HepG2 (cell line): Measurements from ENCODE around the gene ATE1. TPM values are rescaled to one million over a fixed set of nuclear protein-coding genes. Genes with fewer than 3 reads are reported as not detected.

ENCODE experiments used
- ATF4 ChIP-seq, 2 experiments: fragments of 450-650 bp in 1 of 2; sonication (generic) in 1 of 2; formaldehyde crosslinking; IDR thresholded peaks; 2 replicates each; pipeline versions ENCODE4 v1.5.0 to v1.8.0; 2020 to 2022; ENCODE audit warnings: mild to moderate bottlenecking in 1 of 2, missing genetic modification reagents in 1 of 2
- HDAC2 ChIP-seq: sonication (generic); formaldehyde crosslinking; IDR thresholded peaks from 2 replicates; pipeline ENCODE4 v1.4.0; 2020; ENCODE audit warnings: missing genetic modification reagents
- HNF4A ChIP-seq: sonication (generic); formaldehyde crosslinking; IDR thresholded peaks from 2 replicates; pipeline ENCODE4 v1.4.0; 2020; ENCODE audit warnings: missing genetic modification reagents
- JDP2 ChIP-seq: sonication (generic); formaldehyde crosslinking; IDR thresholded peaks from 2 replicates; pipeline ENCODE4 v1.8.1; 2022; ENCODE audit warnings: missing genetic modification reagents, borderline replicate concordance
- KDM5B ChIP-seq: sonication (generic); formaldehyde crosslinking; IDR thresholded peaks from 2 replicates; pipeline ENCODE4 v1.4.0; 2020; ENCODE audit warnings: missing genetic modification reagents, mild to moderate bottlenecking, borderline replicate concordance
- PRDM15 ChIP-seq: sonication (generic); formaldehyde crosslinking; IDR thresholded peaks from 2 replicates; pipeline ENCODE4 v1.4.0; 2020; ENCODE audit warnings: missing genetic modification reagents
- RAD51 ChIP-seq: fragments of 450-650 bp; IDR thresholded peaks from 2 replicates; pipeline ENCODE4 v1.6.1; 2016; ENCODE audit warnings: borderline replicate concordance
- TEAD3 ChIP-seq: optimal IDR thresholded peaks from 2 replicates; pipeline ENCODE3; 2016; ENCODE audit warnings: borderline replicate concordance
- TFE3 ChIP-seq: IDR thresholded peaks from 2 replicates; pipeline ENCODE4 v1.6.1; 2016
- ZBTB25 ChIP-seq: IDR thresholded peaks from 2 replicates; pipeline ENCODE4 v1.6.1; 2018; ENCODE audit warnings: missing genetic modification reagents
- ZBTB46 ChIP-seq: sonication (generic); formaldehyde crosslinking; IDR thresholded peaks from 2 replicates; pipeline ENCODE4 v1.4.0; 2020; ENCODE audit warnings: mild to moderate bottlenecking, missing genetic modification reagents, borderline replicate concordance
- ZFP90 ChIP-seq: sonication (generic); formaldehyde crosslinking; IDR thresholded peaks from 2 replicates; pipeline ENCODE4 v1.8.0; 2022; ENCODE audit warnings: missing genetic modification reagents, mild to moderate bottlenecking, inconsistent platforms, borderline replicate concordance
- ZFX ChIP-seq: sonication (generic); formaldehyde crosslinking; IDR thresholded peaks from 2 replicates; pipeline ENCODE4 v1.4.0; 2020; ENCODE audit warnings: mild to moderate bottlenecking, low read depth, missing genetic modification reagents, moderate library complexity
- ZNF18 ChIP-seq: sonication (generic); formaldehyde crosslinking; IDR thresholded peaks from 2 replicates; pipeline ENCODE4 v1.8.0; 2022; ENCODE audit warnings: mild to moderate bottlenecking, missing genetic modification reagents; ENCODE audit not compliant: insufficient replicate concordance
- ZNF253 ChIP-seq: sonication (generic); formaldehyde crosslinking; IDR thresholded peaks from 2 replicates; pipeline ENCODE4 v1.8.0; 2022; ENCODE audit warnings: mild to moderate bottlenecking, missing genetic modification reagents, borderline replicate concordance
- ZNF33A ChIP-seq: sonication (generic); formaldehyde crosslinking; IDR thresholded peaks from 2 replicates; pipeline ENCODE4 v1.5.1; 2020; ENCODE audit warnings: missing genetic modification reagents, mild to moderate bottlenecking, moderate library complexity, borderline replicate concordance
- ZNF446 ChIP-seq: sonication (generic); formaldehyde crosslinking; IDR thresholded peaks from 2 replicates; pipeline ENCODE4 v1.5.0; 2020; ENCODE audit warnings: mild to moderate bottlenecking, missing genetic modification reagents
- ZNF570 ChIP-seq: sonication (generic); formaldehyde crosslinking; IDR thresholded peaks from 2 replicates; pipeline ENCODE4 v1.4.0; 2020; ENCODE audit warnings: mild to moderate bottlenecking, missing genetic modification reagents, borderline replicate concordance
- ZNF772 ChIP-seq: sonication (generic); formaldehyde crosslinking; IDR thresholded peaks from 2 replicates; pipeline ENCODE4 v1.5.0; 2020; ENCODE audit warnings: mild to moderate bottlenecking, missing genetic modification reagents
- polyA plus RNA-seq, 8 experiments: library from polyadenylated mRNA; depleted of rRNA in 3 of 8; stranded (reverse) in 7 of 8; unstranded in 1 of 8; fragments of >200 nt; fragmentation: Illumina TruSeq in 4 of 8; extraction: Trizol in 4 of 8; gene quantifications; 2 replicates each; pipeline versions ENCODE4 v1.2.1 to v1.2.3, GENCODE V29; 2011 to 2016; ENCODE audit warnings: low read depth in 4 of 8, missing spikeins in 1 of 8, mixed read lengths in 1 of 8; ENCODE audit not compliant: insufficient read depth in 1 of 8
- total RNA-seq, 5 experiments: library from RNA; depleted of rRNA; stranded (reverse); fragments of >200 nt; fragmentation: Illumina TruSeq; extraction: Trizol; gene quantifications; 2 replicates each; pipeline ENCODE4 v1.2.3, GENCODE V29; 2016; ENCODE audit warnings: low read depth in 1 of 5

Gene ATE1
- total and polyA plus RNA-seq, 2 of the 13 experiments (the other 11 are each of a cell fraction or from before 2014, with no cell fraction given), result 17.5 to 42.2 TPM

- TF ChIP-seq JDP2 (CRISPR knock-in tag) (no peak), KDM5B (CRISPR knock-in tag) (no peak), ZNF33A (no peak), ZNF570 (CRISPR knock-in tag) (no peak), RAD51 (no peak), ZNF772 (CRISPR knock-in tag) (no peak), ZFX (no peak), HNF4A (CRISPR knock-in tag) (peak; percentile 36; the same call in 1 of the 2 replicates), ZFP90 (no peak), TFE3 (CRISPR knock-in tag) (0 out of 2 replicates have a peak, but pooled peaks have one; percentile 16), HDAC2 (peak; percentile 64; the same call in 1 of the 2 replicates), ZNF18 (CRISPR knock-in tag) (peak; percentile 29), ZBTB46 (CRISPR knock-in tag) (no peak), ATF4 (CRISPR knock-in tag; IDR thresholded peaks at IDR 0.05) (no peak), PRDM15 (CRISPR knock-in tag) (no peak), ZNF253 (CRISPR knock-in tag) (no peak), TEAD3 (CRISPR knock-in tag) (peak; percentile 25), ZBTB25 (CRISPR knock-in tag) (0 out of 2 replicates have a peak, but pooled peaks have one; percentile 25), ZNF446 (CRISPR knock-in tag) (no peak)
Measured at GRCh38 chr10:121904888-121905287, 22.9 kb downstream of the ATE1 start (continued).
